HL-60 (cell line): ENCODE data around the gene EPHA2.

Experiments
- DNase-seq, 2 experiments: peaks; one replicate each; pipeline ENCODE4 v3.0.0-alpha.2; 2010 to 2020; ENCODE audit warnings: low read depth in 1 of 2, low spot score in 1 of 2
- H3K27ac ChIP-seq: fragments of 250-450 bp; sonication (Bioruptor Pico); replicated peaks from 2 replicates; pipeline ENCODE4 v1.5.1; 2020; ENCODE audit warnings: mild to moderate bottlenecking, moderate library complexity
- H3K27me3 ChIP-seq: fragments of 250-450 bp; sonication (Bioruptor Pico); 2 replicates; pipeline ENCODE4 v1.5.1; 2021; ENCODE audit warnings: mild to moderate bottlenecking, moderate library complexity; ENCODE audit not compliant: insufficient read depth, poor library complexity, severe bottlenecking
- H3K4me3 ChIP-seq: replicated peaks from 2 replicates; pipeline ENCODE4 v1.5.1; 2011; ENCODE audit warnings: mild to moderate bottlenecking, control low read depth, low read length; ENCODE audit not compliant: insufficient read depth
- CTCF ChIP-seq: IDR thresholded peaks from one replicate; pipeline ENCODE4 v1.5.1; 2011; ENCODE audit warnings: low read length, control low read depth, inconsistent platforms; ENCODE audit not compliant: insufficient read depth
- GABPA ChIP-seq: IDR thresholded peaks from 2 replicates; pipeline ENCODE4 v1.6.1; 2012; ENCODE audit warnings: low read depth
- POLR2AphosphoS5 ChIP-seq: IDR thresholded peaks from 2 replicates; pipeline ENCODE4 v1.6.1; 2012; ENCODE audit warnings: low read depth
- REST ChIP-seq: IDR thresholded peaks from 2 replicates; pipeline ENCODE4 v1.6.1; 2012; ENCODE audit warnings: low read depth; ENCODE audit not compliant: insufficient replicate concordance
- SPI1 ChIP-seq: IDR thresholded peaks from 2 replicates; pipeline ENCODE4 v1.6.1; 2012; ENCODE audit warnings: low read depth, mild to moderate bottlenecking, borderline replicate concordance

The EPHA2 gene

DNA sequence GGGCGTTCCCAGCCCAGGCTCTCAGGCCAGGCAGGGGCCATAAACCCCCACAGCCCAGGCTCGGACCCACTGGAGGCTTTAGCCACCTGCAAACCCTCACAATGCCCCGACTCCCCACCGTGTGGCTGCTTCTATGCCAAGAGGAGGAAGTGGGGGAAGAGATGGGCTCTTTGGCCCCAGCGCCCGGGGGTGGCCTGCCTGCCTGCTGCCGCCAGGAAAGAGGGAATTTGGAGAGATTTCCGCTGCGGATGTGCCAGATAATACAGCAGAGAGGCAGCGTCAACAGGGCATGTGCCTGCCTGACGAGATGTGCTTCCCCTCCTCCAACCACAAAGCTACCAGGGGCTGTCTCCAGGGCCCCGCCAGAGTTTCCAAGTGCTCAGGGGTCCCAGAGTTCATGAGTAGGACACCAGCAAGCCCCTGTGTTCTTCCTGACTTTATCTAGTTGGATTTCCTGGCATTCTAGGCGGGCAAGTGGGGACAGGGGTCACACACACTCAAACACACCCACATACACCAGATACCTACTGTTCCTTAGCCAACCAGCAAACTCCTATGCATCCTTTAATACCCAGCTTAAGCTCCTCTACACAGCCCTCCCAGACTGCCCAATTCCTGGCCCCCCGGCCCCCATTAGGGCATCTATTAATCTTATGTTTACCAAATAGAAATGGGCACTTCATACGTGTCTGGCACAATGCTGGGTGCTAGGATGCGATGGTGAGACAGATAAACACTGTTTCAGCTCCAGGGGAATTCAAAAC lies 14.1 kb downstream of the EPHA2 start:
- DNase-seq: no peak
- Histone ChIP-seq H3K4me3 (no peak overlapping the region), H3K27me3 (peaks cover 7% of the 10 kb centered on the region), H3K27ac (no peak overlapping the region)
- TF ChIP-seq CTCF: no peak
- no peak for TF ChIP-seq POLR2AphosphoS5
- TF ChIP-seq REST: no peak
- no peak for TF ChIP-seq SPI1
- no peak for TF ChIP-seq GABPA

GRCh38 chr1:16140068-16140596 lies 15.7 kb downstream of the EPHA2 start:
- Histone ChIP-seq H3K4me3 (no peak overlapping the region), H3K27ac (no peak overlapping the region), H3K27me3 (peaks cover 7% of the 10 kb centered on the region)
- TF ChIP-seq CTCF: no peak
- no peak for TF ChIP-seq REST
- TF ChIP-seq POLR2AphosphoS5: no peak
- TF ChIP-seq SPI1: no peak
- TF ChIP-seq GABPA: no peak
- DNase-seq: no peak

DNA sequence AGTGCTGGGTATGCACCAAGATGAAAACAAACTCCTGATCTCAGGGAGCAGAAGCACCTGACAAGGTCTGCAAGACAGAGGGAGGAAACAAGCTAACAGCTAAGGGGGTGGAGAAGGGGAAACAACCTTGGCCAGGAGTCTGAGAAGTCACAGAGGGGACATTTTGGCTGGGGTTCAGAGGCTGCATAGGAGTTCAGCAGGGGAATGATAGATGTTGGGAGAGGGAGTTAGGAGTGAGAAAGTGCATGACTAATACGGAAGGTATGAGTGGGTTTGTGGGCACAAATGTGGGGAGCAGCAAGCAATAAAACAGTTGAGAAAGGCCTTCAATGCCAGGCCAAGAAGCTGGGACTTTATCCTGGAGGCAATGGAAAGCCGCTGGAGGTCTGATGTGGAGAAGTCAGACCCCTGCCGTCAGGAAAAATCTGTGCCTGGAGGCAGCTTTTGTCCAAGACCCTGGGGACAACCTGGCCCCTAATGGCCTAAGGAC lies 16.4 kb downstream of the EPHA2 start:
- TF ChIP-seq GABPA (no peak), CTCF (no peak), SPI1 (no peak), POLR2AphosphoS5 (no peak), REST (no peak)
- Histone ChIP-seq H3K4me3 (no peak overlapping the region), H3K27me3 (peaks cover 7% of the 10 kb centered on the region), H3K27ac (no peak overlapping the region)
- DNase-seq: no peak
